Measurements from ENCODE around the gene MINDY4.

The MINDY4 gene

DNA sequence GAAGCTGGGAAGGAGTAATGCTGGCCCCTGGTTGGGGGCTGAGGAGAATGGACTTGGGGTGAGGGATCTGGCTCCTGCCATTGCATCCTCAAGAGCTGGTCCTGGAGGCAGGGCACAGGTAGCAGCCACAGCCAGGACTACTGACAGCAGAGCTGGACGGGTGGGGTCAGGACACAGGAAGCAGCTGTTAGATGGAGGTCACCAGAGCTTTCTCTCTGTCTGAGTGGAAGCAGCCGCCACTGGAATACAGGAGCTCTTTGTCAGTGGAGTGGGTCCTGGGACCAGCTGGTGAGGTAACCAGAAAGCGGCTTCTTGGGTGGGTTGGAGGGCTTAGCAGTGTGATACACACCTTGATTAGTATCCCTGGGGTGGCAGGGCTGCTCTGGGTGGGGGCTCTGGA is 82.4 kb downstream of the MINDY4 start:
- no peak for DNase-seq (ENCODE audit: low read depth)

- no peak for DNase-seq (ENCODE audit: low read depth)
These were observed 84.7 kb downstream of the MINDY4 start for GRCh38 chr7:30855936-30856335.

- DNase-seq (ENCODE audit: low read depth) = no peak
These were observed 87.4 kb downstream of the MINDY4 start for GRCh38 chr7:30858576-30858975.

DNA sequence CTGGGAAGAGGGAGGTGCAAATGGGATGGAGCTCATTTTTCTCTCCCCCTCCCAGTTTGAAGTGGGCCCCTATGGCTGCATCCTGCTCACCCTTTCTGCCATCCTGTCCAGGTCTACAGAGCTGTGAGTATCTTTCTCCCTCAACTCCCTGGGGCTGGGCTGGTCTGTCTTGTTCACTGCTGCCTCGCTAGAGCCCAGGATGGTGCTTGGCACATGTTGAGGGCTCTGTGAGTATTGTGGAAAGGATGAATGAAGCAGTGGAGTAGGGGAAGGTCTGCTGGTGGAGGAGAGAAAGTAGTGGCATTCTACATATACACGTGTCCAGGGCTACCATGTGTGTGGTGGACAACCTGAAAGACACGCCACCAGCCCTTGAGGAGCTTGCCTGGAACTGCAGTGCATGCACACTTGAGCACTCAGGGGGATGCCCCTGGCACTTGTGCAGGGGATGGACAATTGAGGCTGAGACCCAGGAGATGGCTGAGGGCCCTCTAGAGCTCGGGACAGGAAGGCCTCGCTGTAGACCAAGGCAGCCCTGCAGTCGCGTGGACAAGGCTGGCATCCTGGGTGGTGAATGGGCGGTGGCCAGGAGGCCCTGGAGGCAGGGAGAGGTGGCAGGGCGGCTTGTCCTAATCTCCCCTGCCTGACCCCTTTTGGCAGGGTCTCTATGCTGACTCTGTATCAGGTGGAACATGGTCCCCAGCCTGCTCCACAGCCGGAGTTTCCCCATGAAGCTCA is 88.2 kb downstream of the MINDY4 start:
- DNase-seq (ENCODE audit: low read depth) = no peak

GRCh38 chr7:30859940-30860496 is 88.8 kb downstream of the MINDY4 start:
- no peak for DNase-seq (ENCODE audit: low read depth)

DNA sequence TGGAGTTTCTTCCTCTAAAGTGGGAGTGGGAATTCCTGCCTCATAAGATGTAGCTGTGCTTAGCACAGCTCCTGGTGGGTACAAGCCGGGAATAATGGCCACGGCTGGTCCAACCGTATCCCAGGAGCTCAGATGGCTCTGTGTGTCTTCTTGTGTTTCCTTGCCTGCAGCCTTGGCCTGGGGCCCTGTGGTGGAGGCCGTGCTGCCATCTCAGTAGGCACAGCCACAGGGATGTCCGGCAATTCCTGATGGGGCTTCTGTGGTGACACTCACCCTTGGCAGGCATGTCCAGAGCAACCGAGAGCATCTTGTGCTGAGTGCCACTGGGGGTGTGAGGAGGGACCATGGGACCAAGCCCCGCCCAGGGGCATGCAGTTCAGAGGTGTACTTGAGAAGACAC is 90.4 kb downstream of the MINDY4 start:
- no peak for DNase-seq (ENCODE audit: low read depth)

DNA sequence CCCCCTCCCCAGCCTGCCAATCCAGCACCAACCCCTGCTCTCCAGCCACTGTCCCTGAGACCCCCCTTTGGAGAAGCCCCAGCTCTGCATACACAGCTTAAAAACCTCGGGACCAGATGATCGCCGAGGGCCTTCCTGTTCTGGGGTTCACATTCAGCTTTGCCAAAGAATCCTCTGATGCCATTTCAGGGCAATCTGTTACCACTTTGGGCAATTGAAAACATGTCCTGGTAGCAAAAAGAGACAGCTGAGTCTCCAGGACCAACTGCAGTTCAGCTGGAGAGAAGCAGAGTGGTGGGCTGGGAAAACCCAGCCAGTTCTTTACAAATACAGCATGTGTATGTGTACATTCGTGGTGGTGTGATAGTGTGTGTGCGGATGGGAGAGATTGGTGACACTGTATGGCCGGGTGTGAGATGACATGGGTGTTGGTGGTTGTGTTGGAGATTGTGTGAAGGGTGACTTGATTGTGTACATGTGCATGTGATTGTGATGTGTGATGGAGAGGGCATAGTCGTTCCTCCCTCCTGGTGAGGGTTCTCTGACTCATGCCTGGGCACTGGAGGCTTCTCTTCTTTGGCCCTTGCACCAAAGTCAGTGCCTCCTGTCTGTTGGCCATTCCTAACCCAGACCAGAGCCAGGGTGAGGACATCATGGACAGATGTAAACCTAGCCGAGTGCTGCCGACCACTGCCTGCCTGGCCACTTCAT is 91.9 kb downstream of the MINDY4 start:
- no peak for DNase-seq (ENCODE audit: low read depth)

DNA sequence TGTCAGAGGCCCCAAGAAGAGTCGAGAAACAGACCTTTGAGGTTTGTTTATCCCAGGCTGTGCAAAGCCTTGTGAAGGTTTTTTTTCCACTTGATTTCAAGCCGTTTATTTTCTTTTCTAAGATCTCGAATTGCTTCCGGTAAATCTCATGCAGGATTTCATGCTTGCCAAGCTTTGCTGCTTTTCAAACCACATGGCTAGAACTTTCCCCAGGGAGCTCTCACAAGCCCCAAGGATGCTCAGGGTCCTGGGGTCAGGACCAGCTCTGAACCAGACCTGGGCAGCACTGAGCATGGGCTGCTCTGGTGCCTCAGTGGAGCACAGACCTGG is 92.5 kb downstream of the MINDY4 start:
- peak; percentile 47 for DNase-seq (ENCODE audit: low read depth)

DNA sequence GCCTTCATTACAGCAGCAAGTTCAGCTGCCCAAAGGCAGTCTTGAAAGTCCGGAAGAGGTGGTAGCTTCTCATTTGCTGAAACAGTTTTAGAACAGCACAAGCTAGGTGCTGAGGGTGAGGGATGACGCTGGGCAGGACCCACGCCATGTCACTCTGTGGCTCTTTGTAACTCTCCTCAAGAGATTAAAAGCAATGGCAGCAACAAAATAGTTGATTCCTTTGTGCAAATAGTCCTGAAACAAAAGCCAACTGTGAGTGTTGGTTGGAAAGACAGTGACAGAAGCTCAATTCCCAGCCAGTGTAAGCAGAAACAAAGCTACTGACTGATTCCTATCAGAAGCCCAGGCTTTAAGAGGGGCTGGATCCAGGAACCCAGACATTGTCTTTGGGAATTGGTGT is 92.9 kb downstream of the MINDY4 start:
- no peak for DNase-seq (ENCODE audit: low read depth)

- DNase-seq (ENCODE audit: low read depth) = no peak
These were observed 93.9 kb downstream of the MINDY4 start for GRCh38 chr7:30865076-30865475.

GRCh38 chr7:30865821-30866220 is 94.6 kb downstream of the MINDY4 start:
- no peak for DNase-seq (ENCODE audit: low read depth)

GRCh38 chr7:30866939-30867338 is 95.7 kb downstream of the MINDY4 start:
- DNase-seq (ENCODE audit: low read depth) = no peak

DNA sequence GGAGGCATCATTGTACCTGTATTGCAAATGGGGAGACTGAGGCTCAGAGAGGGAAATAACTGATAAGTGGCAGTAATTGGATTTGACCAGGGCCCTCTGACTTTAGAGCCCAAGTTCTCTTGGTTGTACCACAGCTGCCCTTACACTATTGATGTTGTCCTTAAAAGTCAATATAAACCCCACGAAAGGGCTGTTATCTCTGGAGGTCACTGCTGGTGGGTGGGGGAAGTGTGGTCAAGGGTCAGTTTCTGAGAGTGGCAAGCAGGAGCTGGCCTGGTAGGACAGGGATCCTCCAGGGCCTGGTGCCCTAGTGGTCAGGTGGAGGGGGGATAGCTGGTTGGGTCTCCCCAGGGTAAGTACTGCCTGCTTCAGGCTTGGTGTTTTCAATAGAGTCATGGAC is 96.3 kb downstream of the MINDY4 start:
- no peak for DNase-seq (ENCODE audit: low read depth)

DNA sequence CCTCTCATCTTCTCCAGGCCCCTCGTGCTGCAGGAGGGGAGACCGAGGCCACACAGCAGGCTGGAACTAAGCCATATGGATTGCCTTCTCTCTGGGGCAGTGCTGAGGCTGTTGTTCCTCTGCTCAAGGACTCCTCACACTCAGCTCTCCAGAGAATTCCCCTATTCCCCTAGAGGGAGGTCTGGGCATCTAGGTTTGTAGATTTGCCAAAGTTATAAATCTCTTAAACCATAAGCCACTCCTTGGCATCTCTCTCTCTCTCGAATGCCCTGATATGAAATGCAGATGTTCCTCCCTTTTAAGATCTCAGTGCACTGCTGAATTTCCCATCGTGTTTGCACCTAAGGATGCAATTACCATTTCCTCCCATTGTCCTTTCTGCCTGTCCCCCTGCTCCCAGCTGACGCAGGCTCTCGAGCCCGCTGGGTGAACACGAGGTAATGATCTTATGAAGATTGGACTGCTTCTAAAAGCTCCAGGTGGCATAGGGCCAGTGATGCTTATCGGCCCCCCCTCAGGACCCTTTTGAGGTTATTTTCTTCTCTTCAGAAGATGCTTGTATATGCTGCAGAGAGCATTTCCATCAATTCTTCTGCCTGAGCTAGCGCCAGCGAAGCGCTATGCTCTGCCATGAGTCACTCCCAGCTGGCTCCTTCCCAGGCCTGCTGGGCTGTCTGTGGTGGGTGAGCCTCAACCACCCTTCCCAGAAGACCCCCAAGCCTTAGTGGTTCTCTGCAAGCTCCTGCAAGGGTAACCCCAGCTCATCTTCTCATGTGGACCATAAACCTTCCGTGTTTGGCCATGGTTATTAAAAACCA is 98.8 kb downstream of the MINDY4 start:
- DNase-seq (ENCODE audit: low read depth) = peak; percentile 50

- no peak for DNase-seq (ENCODE audit: low read depth)
These were observed 99.8 kb downstream of the MINDY4 start for GRCh38 chr7:30870821-30871518.

- DNase-seq (ENCODE audit: low read depth) = no peak
These were observed 100.4 kb downstream of the MINDY4 start for GRCh38 chr7:30871655-30872054.

DNA sequence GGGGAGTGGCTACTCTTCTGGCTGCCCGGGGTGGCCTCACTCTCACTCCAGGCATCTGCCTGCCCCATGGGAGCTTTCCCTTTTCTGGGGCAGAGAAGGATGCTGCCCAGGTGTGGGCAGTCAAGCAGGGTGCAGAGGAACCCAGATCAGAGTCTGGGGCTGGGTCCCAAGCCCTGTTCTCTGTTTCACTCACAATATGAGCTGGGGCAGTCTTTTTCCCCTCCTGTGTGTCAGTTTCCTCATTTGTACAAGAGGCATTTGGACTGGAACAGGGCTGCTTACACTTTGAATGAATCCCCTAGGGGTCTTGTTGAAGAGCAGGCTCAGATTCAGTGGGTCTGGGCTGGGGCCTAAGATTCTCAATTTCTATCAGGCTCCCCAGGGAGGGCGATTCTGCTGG is 102.0 kb downstream of the MINDY4 start:
- DNase-seq (ENCODE audit: low read depth) = no peak

DNA sequence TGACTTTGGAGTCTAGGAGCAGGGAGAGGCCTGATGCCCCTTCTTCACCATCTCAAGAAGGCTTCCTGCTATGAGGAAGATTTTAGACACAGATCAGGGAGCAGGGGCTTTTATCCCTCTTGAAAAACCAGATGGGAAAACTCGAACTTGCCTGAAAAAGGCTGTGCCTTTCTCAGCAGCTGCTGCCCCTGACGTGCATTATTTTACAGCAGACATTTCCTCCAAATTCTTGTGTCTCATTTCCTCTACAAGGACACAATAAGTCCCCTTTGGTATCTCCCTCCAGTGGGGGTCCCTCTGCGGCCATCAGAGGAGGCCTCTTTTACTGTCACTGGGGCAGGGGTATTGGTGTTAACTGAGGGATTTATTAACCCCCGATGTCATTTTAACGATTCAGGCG is 102.4 kb downstream of the MINDY4 start:
- DNase-seq (ENCODE audit: low read depth) = no peak

- DNase-seq (ENCODE audit: low read depth) = peak; percentile 32
These were observed 103.6 kb downstream of the MINDY4 start for GRCh38 chr7:30874656-30875302.

- peak; percentile 47 for DNase-seq (ENCODE audit: low read depth)
These were observed 106.0 kb downstream of the MINDY4 start for GRCh38 chr7:30877015-30877769.

GRCh38 chr7:30877993-30878392 is 106.8 kb downstream of the MINDY4 start:
- DNase-seq (ENCODE audit: low read depth) = no peak
